HCT116 (cell line): ENCODE data around the gene ERAP2. TPM values are rescaled to one million over a fixed set of nuclear protein-coding genes. Genes with fewer than 3 reads are reported as not detected.

Experiments used
- ATAC-seq: fragments of 200-7000 bp; cut with Tn5 transposase; 2 replicates; pipeline ENCODE4 v1.9.1; 2020; ENCODE audit warnings: mild to moderate bottlenecking, moderate library complexity
- BruUV-seq: library from RNA; stranded (reverse); fragments of 400-500 nt; replicated peaks from 2 replicates; lab custom pipeline; 2021; lab: Mats Ljungman, UMichigan
- CTCF ChIA-PET: fragments of 300-600 bp; sonication (Branson Sonifier 250); formaldehyde crosslinking; loops from one replicate; lab custom pipeline; 2021; ENCODE audit warnings: antibody characterized with exemption; lab: Charles Lee
- POLR2A ChIA-PET: fragments of 300-600, 350-600 bp; sonication (Branson Sonifier 250); formaldehyde crosslinking; loops from one replicate; lab custom pipeline; 2021; ENCODE audit warnings: antibody characterized with exemption; lab: Charles Lee
- RAD21 ChIA-PET, 2 experiments: fragments of 300-600 bp; sonication (Branson Sonifier 250); formaldehyde crosslinking; loops; one replicate each; lab custom pipeline; 2023; ENCODE audit warnings: low total read pairs in 2 of 2; ENCODE audit not compliant: uncharacterized antibody in 2 of 2, unreplicated experiment in 2 of 2, low non-redundant PET in 1 of 2; lab: Charles Lee
- DNase-seq: peaks from one replicate; pipeline ENCODE4 v3.0.0-alpha.2; 2010; ENCODE audit warnings: low read depth, low spot score
- H2AFZ ChIP-seq: fragments of 200-600 bp; shearing (Covaris generic), sonication (generic); 2 replicates; pipeline ENCODE4 v1.6.1; 2017; ENCODE audit warnings: low read depth, mixed run types, mixed read lengths, antibody characterized with exemption, low read length; ENCODE audit not compliant: poor library complexity, severe bottlenecking
- H3K27ac ChIP-seq: 2 replicates; pipeline ENCODE4 v1.5.1; 2012; ENCODE audit warnings: low read depth, low read length
- H3K27me3 ChIP-seq: fragments of 200-600 bp; sonication (generic); 2 replicates; pipeline ENCODE4 v1.6.1; 2016; ENCODE audit warnings: mixed run types, low read length, mixed read lengths; ENCODE audit not compliant: insufficient read depth
- H3K36me3 ChIP-seq, 2 experiments: fragments of 200-500 bp in 1 of 2; fragments of 200-600 bp in 1 of 2; sonication (Bioruptor generic) in 1 of 2; sonication (generic) in 1 of 2; 2 replicates each; pipeline versions ENCODE4 v1.5.1 to v1.6.1; 2014 to 2016; ENCODE audit warnings: low read length in 2 of 2, inconsistent platforms in 1 of 2, mixed read lengths in 1 of 2, mixed run types in 1 of 2; ENCODE audit not compliant: insufficient read depth in 2 of 2, control insufficient read depth in 1 of 2
- H3K4me1 ChIP-seq, 2 experiments: fragments of 200-600 bp in 1 of 2; sonication (generic) in 1 of 2; 2 replicates each; pipeline versions ENCODE4 v1.5.1 to v1.6.1; 2012 to 2017; ENCODE audit warnings: low read length in 2 of 2, inconsistent platforms in 1 of 2, mild to moderate bottlenecking in 1 of 2, mixed read lengths in 1 of 2, mixed run types in 1 of 2, moderate library complexity in 1 of 2; ENCODE audit not compliant: insufficient read depth in 2 of 2, control insufficient read depth in 1 of 2
- H3K4me2 ChIP-seq: fragments of 200-600 bp; sonication (generic); 2 replicates; pipeline ENCODE4 v1.6.1; 2017; ENCODE audit warnings: mixed run types, low read length, mixed read lengths
- H3K4me3 ChIP-seq, 2 experiments: fragments of 200-600 bp in 1 of 2; sonication (generic) in 1 of 2; replicated peaks in 1 of 2; 2 replicates each; pipeline ENCODE4 v1.5.1; 2011 to 2016; ENCODE audit warnings: low read length in 2 of 2, control low read depth in 1 of 2, low read depth in 1 of 2, mild to moderate bottlenecking in 1 of 2, mixed read lengths in 1 of 2, mixed run types in 1 of 2
- H3K79me2 ChIP-seq: fragments of 200-600 bp; sonication (generic); 2 replicates; pipeline ENCODE4 v1.6.1; 2017; ENCODE audit warnings: mild to moderate bottlenecking, mixed run types, low read length, moderate library complexity, mixed read lengths; ENCODE audit not compliant: insufficient read depth
- H3K9ac ChIP-seq: fragments of 200-600 bp; sonication (generic); 2 replicates; pipeline ENCODE4 v1.6.1; 2016; ENCODE audit warnings: low read length, mixed read lengths
- H3K9me2 ChIP-seq: fragments of 200-600 bp; sonication (generic), shearing (Covaris generic); 2 replicates; pipeline ENCODE4 v1.6.1; 2017; ENCODE audit warnings: mixed run types, mild to moderate bottlenecking, moderate library complexity; ENCODE audit not compliant: insufficient read depth
- H3K9me3 ChIP-seq, 2 experiments: fragments of 200-500 bp in 1 of 2; fragments of 200-600 bp in 1 of 2; sonication (Bioruptor generic) in 1 of 2; sonication (generic) in 1 of 2; 2 replicates each; pipeline ENCODE4 v1.6.1; 2014 to 2017; ENCODE audit warnings: low read length in 2 of 2, mixed read lengths in 2 of 2, inconsistent platforms in 1 of 2, low read depth in 1 of 2, mild to moderate bottlenecking in 1 of 2, mixed run types in 1 of 2, moderate library complexity in 1 of 2; ENCODE audit not compliant: control insufficient read depth in 1 of 2, insufficient read depth in 1 of 2
- H4K20me1 ChIP-seq: fragments of 200-600 bp; sonication (generic), shearing (Covaris generic); 2 replicates; pipeline ENCODE4 v1.6.1; 2017; ENCODE audit warnings: mixed run types, mild to moderate bottlenecking, moderate library complexity; ENCODE audit not compliant: insufficient read depth
- ATF3 ChIP-seq: IDR thresholded peaks from 2 replicates; pipeline ENCODE4 v1.6.1; 2012
- CBX3 ChIP-seq: IDR thresholded peaks from 2 replicates; pipeline ENCODE4 v1.6.1; 2012; ENCODE audit warnings: low read depth
- EGR1 ChIP-seq: IDR thresholded peaks from 2 replicates; pipeline ENCODE4 v1.6.1; 2012; ENCODE audit warnings: low read depth
- EZH2 ChIP-seq: fragments of 200-600 bp; sonication (generic); IDR thresholded peaks from 2 replicates; pipeline ENCODE4 v1.6.1; 2017; ENCODE audit warnings: antibody characterized with exemption, mixed run types
- JUND ChIP-seq: IDR thresholded peaks from 2 replicates; pipeline ENCODE4 v1.6.1; 2012
- SIN3A ChIP-seq: IDR thresholded peaks from 2 replicates; pipeline ENCODE4 v1.6.1; 2012; ENCODE audit warnings: low read depth
- YY1 ChIP-seq: IDR thresholded peaks from 2 replicates; pipeline ENCODE4 v1.6.1; 2011; ENCODE audit warnings: low read length, low read depth, moderate library complexity, mild to moderate bottlenecking; ENCODE audit not compliant: insufficient replicate concordance; ENCODE audit errors: extremely low read depth
- ZBTB33 ChIP-seq: IDR thresholded peaks from 2 replicates; pipeline ENCODE4 v1.6.1; 2011; ENCODE audit warnings: mild to moderate bottlenecking, low read length, moderate library complexity; ENCODE audit not compliant: insufficient replicate concordance; ENCODE audit errors: extremely low read depth
- ZFX ChIP-seq: fragments of 450-650 bp; IDR thresholded peaks from 2 replicates; pipeline ENCODE4 v1.6.1; 2017
- ZNF274 ChIP-seq: fragments of 200-500 bp; sonication (Bioruptor generic); IDR thresholded peaks from 2 replicates; pipeline ENCODE4 v1.6.1; 2014; ENCODE audit warnings: mild to moderate bottlenecking, low read depth, low read length, inconsistent platforms
- intact Hi-C: fragments of 100-400 bp; cut with micrococcal nuclease; formaldehyde crosslinking; loops from 2 replicates; pipeline ENCODE4 v1.10.0; 2022
- total RNA-seq: library from RNA; stranded (reverse); gene quantifications from one replicate; pipeline ENCODE4 v1.2.1, GENCODE V29; 2021; ENCODE audit not compliant: unreplicated experiment

The ERAP2 gene
- total RNA-seq, 1 experiment from 2014 or later: 2.2 TPM

GRCh38 chr5:96902876-96903275, 26.6 kb downstream of the ERAP2 start:
- POLR2A ChIA-PET: no interaction called here

GRCh38 chr5:96903300-96903699, 27.0 kb downstream of the ERAP2 start:
- no peaks in the 10 kb centered on the region for H3K9me2 ChIP-seq
- CTCF ChIA-PET: no interaction called here

More at GRCh38 chr5:96902876-96903275, 26.6 kb downstream of the ERAP2 start:
- no peak overlapping the region for H3K4me3 ChIP-seq
- H3K9me2 ChIP-seq: no peaks in the 10 kb centered on the region
- H2AFZ ChIP-seq: no peak overlapping the region
- H3K27me3 ChIP-seq: no peaks in the 10 kb centered on the region
- no TSS peak for BruUV-seq
- H4K20me1 ChIP-seq: no peaks in the 10 kb centered on the region
- H3K4me1 ChIP-seq: no peaks in the 10 kb centered on the region
- H3K79me2 ChIP-seq: no peaks in the 10 kb centered on the region
- no peak overlapping the region for H3K9ac ChIP-seq
- DNase-seq (no peak), ATAC-seq (no peak)
- CTCF ChIA-PET: no interaction called here
- no peak overlapping the region for H3K27ac ChIP-seq
- intact Hi-C loops: no loop called here
- H3K36me3 ChIP-seq: no peaks in the 10 kb centered on the region
- H3K9me3 ChIP-seq: no peaks in the 10 kb centered on the region
- RAD21 ChIA-PET: no interaction called here
- TF ChIP-seq ATF3: no peak
- no peak overlapping the region for H3K4me2 ChIP-seq

More at GRCh38 chr5:96903300-96903699, 27.0 kb downstream of the ERAP2 start:
- RAD21 ChIA-PET: no interaction called here
- Histone ChIP-seq H4K20me1 (no peaks in the 10 kb centered on the region), H3K4me1 (no peaks in the 10 kb centered on the region), H3K27me3 (no peaks in the 10 kb centered on the region), H3K79me2 (no peaks in the 10 kb centered on the region), H3K9ac (no peak overlapping the region), H3K4me2 (no peak overlapping the region), H3K36me3 (no peaks in the 10 kb centered on the region), H2AFZ (no peak overlapping the region), H3K27ac (no peak overlapping the region), H3K4me3 (no peak overlapping the region), H3K9me3 (no peaks in the 10 kb centered on the region)
- intact Hi-C loops: no loop called here
- TF ChIP-seq EZH2 (no peak), EGR1 (no peak), ZBTB33 (no peak), CBX3 (no peak), SIN3A (no peak), JUND (no peak), ZNF274 (no peak), ZFX (no peak), YY1 (no peak), ATF3 (no peak)
- no peak for DNase-seq
- POLR2A ChIA-PET: no interaction called here
- no peak for ATAC-seq
- no TSS peak for BruUV-seq
